PC-3 (cell line): ENCODE measurements around the gene TASL. TPM values are rescaled to one million over a fixed set of nuclear protein-coding genes. Genes with fewer than 3 reads are reported as not detected.

Source experiments
- ATAC-seq: fragments of 200-7000 bp; cut with Tn5 transposase; 2 replicates; pipeline ENCODE4 v1.9.1; 2020; ENCODE audit warnings: mild to moderate bottlenecking, moderate library complexity
- BruUV-seq: library from RNA; stranded (reverse); fragments of 400-500 nt; replicated peaks from 2 replicates; lab custom pipeline; 2021; lab: Mats Ljungman, UMichigan
- CTCF ChIA-PET: fragments of 300-600 bp; sonication (Branson Sonifier 250); formaldehyde crosslinking; loops from one replicate; lab custom pipeline; 2022; ENCODE audit warnings: antibody characterized with exemption; lab: Charles Lee
- POLR2A ChIA-PET: fragments of 300-600 bp; sonication (Branson Sonifier 250); formaldehyde crosslinking; loops from one replicate; lab custom pipeline; 2022; ENCODE audit warnings: antibody characterized with exemption; ENCODE audit not compliant: unreplicated experiment; lab: Charles Lee
- DNase-seq: peaks from one replicate; pipeline ENCODE4 v3.0.0-alpha.2; 2015
- H2AFZ ChIP-seq: fragments of 300-600 bp; sonication (generic); 2 replicates; pipeline ENCODE4 v1.6.0; 2016; ENCODE audit warnings: antibody characterized with exemption, low read length
- H3F3A ChIP-seq: fragments of 300-600 bp; sonication (generic); one replicate; pipeline ENCODE4 v1.6.0; 2017; ENCODE audit warnings: antibody characterized with exemption, low read length, control low read depth, mild to moderate bottlenecking; ENCODE audit not compliant: unreplicated experiment
- H3K27ac ChIP-seq: fragments of 300-600 bp; sonication (generic); 2 replicates; pipeline ENCODE4 v1.5.1; 2016; ENCODE audit warnings: mild to moderate bottlenecking, low read length
- H3K27me3 ChIP-seq: fragments of 300-600 bp; sonication (generic); 2 replicates; pipeline ENCODE4 v1.6.1; 2016; ENCODE audit warnings: low read length, mixed read lengths
- H3K36me3 ChIP-seq: fragments of 300-600 bp; sonication (generic); 2 replicates; pipeline ENCODE4 v1.6.1; 2016; ENCODE audit warnings: low read depth, mixed run types, low read length, mixed read lengths
- H3K4me1 ChIP-seq: fragments of 300-600 bp; sonication (generic); 2 replicates; pipeline ENCODE4 v1.5.1; 2016; ENCODE audit warnings: low read length; ENCODE audit not compliant: insufficient read depth
- H3K4me2 ChIP-seq: fragments of 300-600 bp; sonication (generic); 2 replicates; pipeline ENCODE4 v1.6.0; 2016; ENCODE audit warnings: low read length
- H3K4me3 ChIP-seq: fragments of 300-600 bp; sonication (generic); 2 replicates; pipeline ENCODE4 v1.5.1; 2016; ENCODE audit warnings: mild to moderate bottlenecking, low read length, mixed read lengths
- H3K79me2 ChIP-seq: fragments of 300-600 bp; sonication (generic); 2 replicates; pipeline ENCODE4 v1.6.1; 2017; ENCODE audit warnings: low read length, mixed read lengths
- H3K9ac ChIP-seq: fragments of 300-600 bp; sonication (generic); 2 replicates; pipeline ENCODE4 v1.6.0; 2016; ENCODE audit warnings: mild to moderate bottlenecking, low read length
- H3K9me2 ChIP-seq: fragments of 300-600 bp; sonication (generic); replicated peaks from 2 replicates; pipeline ENCODE4 v1.6.1; 2016; ENCODE audit warnings: mixed run types, low read length, mixed read lengths
- H3K9me3 ChIP-seq: fragments of 300-600 bp; sonication (generic); 2 replicates; pipeline ENCODE4 v1.6.1; 2016; ENCODE audit warnings: low read length, mixed read lengths
- H4K20me1 ChIP-seq: fragments of 300-600 bp; sonication (generic); 2 replicates; pipeline ENCODE4 v1.6.1; 2016; ENCODE audit warnings: low read length, mixed read lengths
- CTCF ChIP-seq: fragments of 300-600 bp; sonication (generic); conservative IDR thresholded peaks from 2 replicates; pipeline ENCODE4 v1.5.1; 2017; ENCODE audit warnings: antibody characterized with exemption, low read depth, mild to moderate bottlenecking, low read length
- EZH2 ChIP-seq: fragments of 300-600 bp; sonication (generic); IDR thresholded peaks from one replicate; pipeline ENCODE4 v1.6.1; 2017; ENCODE audit warnings: antibody characterized with exemption, mild to moderate bottlenecking, low read length; ENCODE audit not compliant: unreplicated experiment
- EZH2phosphoT487 ChIP-seq: fragments of 300-600 bp; sonication (generic); IDR thresholded peaks from 2 replicates; pipeline ENCODE4 v1.6.1; 2018; ENCODE audit warnings: mild to moderate bottlenecking, antibody characterized with exemption, low read length, borderline replicate concordance
- intact Hi-C: fragments of 100-400 bp; cut with micrococcal nuclease; formaldehyde crosslinking; loops from 2 replicates; pipeline ENCODE4 v1.9.0; 2023
- total RNA-seq: library from RNA; depleted of rRNA; stranded (reverse); fragments of >200 nt; gene quantifications from 2 replicates; pipeline ENCODE4 v1.2.3, GENCODE V29; 2014

The TASL gene
- total RNA-seq, 1 experiment from 2014 or later, result not detected

DNA sequence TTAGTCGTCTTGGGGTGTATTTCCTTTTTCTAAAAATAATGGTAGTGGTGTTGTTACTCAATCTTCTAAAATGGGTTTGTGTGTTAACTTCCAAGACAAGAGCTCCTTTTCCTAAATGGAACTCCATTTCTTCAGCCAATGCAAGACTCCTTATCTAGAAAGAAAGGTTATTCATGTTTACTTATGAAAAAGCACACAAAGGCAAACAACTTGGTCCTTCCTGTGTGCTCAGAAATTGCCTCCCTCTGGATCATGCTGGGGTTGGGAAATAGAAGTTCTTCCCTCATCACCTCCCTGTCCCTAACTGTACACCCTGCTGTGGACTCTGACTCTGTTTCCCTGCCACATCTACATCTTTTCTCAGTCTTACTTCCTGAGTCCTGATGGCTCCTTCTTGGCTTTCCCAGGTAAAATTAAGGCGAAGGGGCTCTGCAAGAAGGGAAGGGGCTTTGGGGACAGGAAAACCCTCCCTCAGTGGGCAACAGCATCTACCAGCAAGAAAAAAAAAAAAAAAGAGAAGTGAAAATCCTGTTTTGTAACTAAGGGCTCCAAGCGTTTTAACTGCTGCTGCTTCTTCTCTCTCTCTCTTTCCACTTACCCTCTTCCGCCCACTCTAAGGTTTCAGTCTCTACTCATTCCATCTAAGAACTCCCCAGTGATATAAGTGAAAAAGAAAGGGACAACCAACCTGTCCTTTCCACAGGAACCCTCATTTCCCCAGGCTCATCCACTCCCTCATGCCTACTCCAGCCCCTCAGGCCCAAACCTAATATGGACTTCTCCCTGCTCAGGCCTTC, 19.8 kb upstream of the TASL start:
- Histone ChIP-seq H2AFZ (peak overlapping the region; percentile 45), H3K79me2 (no peaks in the 10 kb centered on the region), H3K9me3 (no peaks in the 10 kb centered on the region), H3K36me3 (no peaks in the 10 kb centered on the region), H3K4me2 (no peak overlapping the region), H3K27ac (no peak overlapping the region), H3K27me3 (no peaks in the 10 kb centered on the region), H3K9ac (no peak overlapping the region), H3F3A (no peaks in the 10 kb centered on the region), H4K20me1 (no peaks in the 10 kb centered on the region), H3K4me3 (no peak overlapping the region), H3K4me1 (peaks cover 12% of the 10 kb centered on the region; the same call in 1 of the 2 replicates), H3K9me2 (no peaks in the 10 kb centered on the region)
- BruUV-seq, result no TSS peak
- DNase-seq (peak; percentile 9), ATAC-seq (no peak)
- intact Hi-C loops, result no loop called here
- CTCF ChIA-PET, result no interaction called here
- no peak for TF ChIP-seq EZH2phosphoT487
- no peak for TF ChIP-seq CTCF
- no peak for TF ChIP-seq EZH2
- POLR2A ChIA-PET, result no interaction called here

GRCh38 chrX:30593440-30594200, 16.1 kb upstream of the TASL start:
- CTCF ChIA-PET, result interaction anchor here (0.7 kb wide), 1 partner anchor 49 kb away, joined by 11 read pairs; no protein-coding TSS in a partner anchor
- peaks cover 22% of the 10 kb centered on the region for H3K4me1 ChIP-seq
- no peak for ATAC-seq
- DNase-seq, result peak; percentile 51
- peak overlapping the region; percentile 17 for H3K27ac ChIP-seq
- TF ChIP-seq EZH2 (no peak), EZH2phosphoT487 (no peak), CTCF (peak; percentile 52; the same call in 1 of the 2 replicates)
- no peaks in the 10 kb centered on the region for H3K36me3 ChIP-seq
- H3K9ac ChIP-seq, result no peak overlapping the region
- H2AFZ ChIP-seq, result no peak overlapping the region; the same call in 1 of the 2 replicates
- H3K9me3 ChIP-seq, result no peaks in the 10 kb centered on the region
- H3K27me3 ChIP-seq, result no peaks in the 10 kb centered on the region
- no TSS peak for BruUV-seq
- H4K20me1 ChIP-seq, result no peaks in the 10 kb centered on the region
- H3K4me2 ChIP-seq, result no peak overlapping the region; the same call in 1 of the 2 replicates
- POLR2A ChIA-PET, result no interaction called here
- H3K9me2 ChIP-seq, result no peaks in the 10 kb centered on the region
- H3K4me3 ChIP-seq, result no peak overlapping the region
- intact Hi-C loops, result no loop called here
- no peaks in the 10 kb centered on the region for H3F3A ChIP-seq
- no peaks in the 10 kb centered on the region for H3K79me2 ChIP-seq
